ENCODE results near the gene TNFRSF4. TPM values are rescaled to one million over a fixed set of nuclear protein-coding genes. Genes with fewer than 3 reads are reported as not detected.

The TNFRSF4 gene
- total and polyA plus RNA-seq, 8 donors, result 2.0 to 4.5 (median 3.1) TPM

DNA sequence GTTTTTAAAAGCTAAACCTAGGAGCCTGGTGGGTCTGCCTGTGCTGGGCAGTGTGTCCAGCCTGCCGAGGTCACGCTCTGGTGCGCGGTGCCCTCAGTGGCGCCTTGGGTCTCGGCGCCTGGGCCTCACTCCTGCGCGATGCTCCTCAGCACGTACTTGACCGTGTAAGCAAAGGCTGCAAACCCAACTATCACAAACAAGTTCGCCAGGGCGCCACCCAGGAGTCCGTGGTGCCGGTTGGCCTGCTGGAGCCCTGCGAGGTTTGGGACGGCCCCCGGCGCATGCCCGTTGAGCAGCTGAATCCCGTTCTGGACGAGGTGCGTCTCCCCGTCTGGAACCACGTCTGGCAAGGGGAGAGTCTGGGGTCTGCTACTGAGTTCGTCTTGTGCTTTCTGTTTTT is 41.1 kb upstream of the TNFRSF4 start:
- DNase-seq (no peak), ATAC-seq (no peak)
- no peak overlapping the region for H3K4me3 ChIP-seq
- no peak for TF ChIP-seq CTCF (IDR thresholded peaks at IDR 0.05)
- no peaks in the 10 kb centered on the region for H3K27me3 ChIP-seq
- intact Hi-C loops (cut with DNase I), result no loop called here
- no peaks in the 10 kb centered on the region for H3K4me1 ChIP-seq
- H3K36me3 ChIP-seq, result peaks cover 0 to 71% of the 10 kb centered on the region in 2 donors
- no peak overlapping the region for H3K27ac ChIP-seq
- no peaks in the 10 kb centered on the region for H3K9me3 ChIP-seq

GRCh38 chr1:1254667-1254998 is 40.7 kb upstream of the TNFRSF4 start:
- Histone ChIP-seq H3K36me3 (peaks cover 0 to 66% of the 10 kb centered on the region in 2 donors), H3K4me1 (no peaks in the 10 kb centered on the region), H3K9me3 (no peaks in the 10 kb centered on the region), H3K27ac (no peak overlapping the region), H3K27me3 (no peaks in the 10 kb centered on the region), H3K4me3 (no peak overlapping the region)
- intact Hi-C loops (cut with DNase I), result no loop called here
- ATAC-seq (no peak), DNase-seq (no peak)
- no peak for TF ChIP-seq CTCF (IDR thresholded peaks at IDR 0.05)

- Histone ChIP-seq H3K4me1 (no peaks in the 10 kb centered on the region), H3K9me3 (no peaks in the 10 kb centered on the region), H3K4me3 (no peak overlapping the region), H3K27ac (no peak overlapping the region), H3K36me3 (peaks cover 0 to 61% of the 10 kb centered on the region in 2 donors), H3K27me3 (no peaks in the 10 kb centered on the region)
- ATAC-seq, result no peak
- TF ChIP-seq CTCF (IDR thresholded peaks at IDR 0.05), result no peak
- DNase-seq, result no peak
- intact Hi-C loops (cut with DNase I), result no loop called here
These were observed 40.2 kb upstream of the TNFRSF4 start for GRCh38 chr1:1253972-1254666.

GRCh38 chr1:1253314-1253713 is 39.4 kb upstream of the TNFRSF4 start:
- Histone ChIP-seq H3K27me3 (peaks cover 0 to 3% of the 10 kb centered on the region in 2 donors), H3K27ac (no peak overlapping the region)

More at GRCh38 chr1:1253314-1253713, 39.4 kb upstream of the TNFRSF4 start:
- no peak for DNase-seq
- H3K4me3 ChIP-seq, result no peak overlapping the region
- H3K36me3 ChIP-seq, result peaks cover 0 to 55% of the 10 kb centered on the region in 2 donors
- H3K4me1 ChIP-seq, result no peaks in the 10 kb centered on the region
- no peak for ATAC-seq
- no peak for TF ChIP-seq CTCF (IDR thresholded peaks at IDR 0.05)
- intact Hi-C loops (cut with DNase I), result no loop called here
- H3K9me3 ChIP-seq, result no peaks in the 10 kb centered on the region

All from left lung (tissue), 10 donors.